ENCODE measurements around the gene TMEM115. TPM values are rescaled to one million over a fixed set of nuclear protein-coding genes. Genes with fewer than 3 reads are reported as not detected.

The TMEM115 gene, protein sequence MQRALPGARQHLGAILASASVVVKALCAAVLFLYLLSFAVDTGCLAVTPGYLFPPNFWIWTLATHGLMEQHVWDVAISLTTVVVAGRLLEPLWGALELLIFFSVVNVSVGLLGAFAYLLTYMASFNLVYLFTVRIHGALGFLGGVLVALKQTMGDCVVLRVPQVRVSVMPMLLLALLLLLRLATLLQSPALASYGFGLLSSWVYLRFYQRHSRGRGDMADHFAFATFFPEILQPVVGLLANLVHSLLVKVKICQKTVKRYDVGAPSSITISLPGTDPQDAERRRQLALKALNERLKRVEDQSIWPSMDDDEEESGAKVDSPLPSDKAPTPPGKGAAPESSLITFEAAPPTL
- 4.3 TPM for polyA plus RNA-seq (2012; ENCODE audit: missing spikeins)

DNA sequence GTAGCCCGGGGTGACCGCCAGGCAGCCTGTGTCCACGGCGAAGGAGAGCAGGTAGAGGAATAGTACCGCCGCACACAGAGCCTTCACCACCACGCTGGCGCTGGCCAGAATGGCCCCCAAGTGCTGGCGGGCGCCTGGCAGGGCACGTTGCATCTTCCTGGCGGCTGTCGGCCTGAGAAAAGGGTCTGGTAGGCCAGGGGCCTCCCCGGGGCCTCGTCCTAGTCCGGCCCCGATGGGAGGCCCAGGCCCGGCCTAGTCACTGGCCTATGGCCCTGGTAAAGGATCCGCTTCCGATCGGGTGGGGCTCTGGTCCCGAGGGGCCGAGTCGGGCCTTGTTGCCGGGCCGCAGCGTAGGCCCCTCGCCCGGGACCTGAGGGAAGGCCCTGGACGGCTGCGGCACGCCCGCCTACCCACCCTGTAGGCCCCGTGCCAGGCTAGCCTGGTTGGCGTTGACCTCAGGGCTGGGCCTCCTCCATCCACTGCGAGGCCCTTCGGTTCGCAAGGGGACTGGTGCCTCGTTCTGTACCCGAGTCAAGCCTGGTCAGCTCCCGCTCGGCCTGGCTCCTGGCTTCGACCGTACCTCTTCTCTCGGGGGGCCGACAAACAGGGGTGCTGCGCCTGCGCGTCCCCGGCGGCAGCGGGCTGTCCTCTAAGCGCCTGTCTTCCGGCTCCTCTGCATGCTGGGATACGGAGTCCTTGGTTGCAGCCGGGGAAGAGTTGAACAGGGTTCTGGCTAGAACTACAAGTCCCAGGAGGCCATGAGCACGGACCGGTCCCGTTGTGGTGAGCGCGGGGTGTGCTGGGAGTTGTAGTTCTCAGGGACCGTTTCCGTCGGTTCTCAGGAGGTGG, at the start of gene TMEM115:
TMEM115 (minus strand) TSS at position 611 of the 849 bp plus-strand sequence; CDS start at position 153, 458 bp downstream.
- FAIRE-seq (peak; percentile 99), DNase-seq (ENCODE audit: insufficient read length) (peak; percentile 99)
- TF ChIP-seq POLR2A (IDR thresholded peaks at IDR 0.05; ENCODE audit: low read depth, low read length) (peak; percentile 73; the same call in 1 of the 2 replicates), TAF1 (IDR thresholded peaks at IDR 0.05; ENCODE audit: borderline replicate concordance, low read depth, low read length) (no peak), POLR2AphosphoS5 (IDR thresholded peaks at IDR 0.05; ENCODE audit: low read depth, low read length) (peak; percentile 65; the same call in 1 of the 2 replicates)

DNA sequence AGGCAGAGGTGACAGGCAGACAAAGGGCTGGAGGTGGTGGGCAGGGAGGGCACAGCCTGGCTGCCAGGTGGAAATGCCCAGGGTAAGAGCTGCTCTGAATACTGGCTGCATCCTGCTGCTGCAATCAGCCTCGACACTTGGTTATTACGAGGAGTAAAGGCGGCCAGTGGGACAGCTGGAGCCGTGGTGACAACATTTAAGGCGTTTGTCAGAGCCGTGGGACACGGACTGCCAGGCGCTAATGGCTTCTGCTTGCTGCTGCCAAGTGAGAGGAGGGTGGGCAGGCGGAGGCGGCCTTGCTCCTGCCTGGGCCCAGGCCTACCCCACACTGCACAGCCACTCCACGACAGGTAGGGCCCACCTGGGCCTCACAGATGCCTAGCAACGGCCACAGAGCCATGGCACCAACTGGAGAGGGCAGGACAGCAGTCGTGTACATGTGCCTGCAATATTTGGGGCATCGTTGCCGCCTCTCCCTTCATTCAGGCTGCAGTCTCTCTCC, 49.2 kb upstream of the TMEM115 start:
- FAIRE-seq = no peak
- no peak for DNase-seq (ENCODE audit: insufficient read length)
- no peak for TF ChIP-seq TAF1 (IDR thresholded peaks at IDR 0.05; ENCODE audit: borderline replicate concordance, low read depth, low read length)
- no peak for TF ChIP-seq POLR2A (IDR thresholded peaks at IDR 0.05; ENCODE audit: low read depth, low read length)
- no peak for TF ChIP-seq POLR2AphosphoS5 (IDR thresholded peaks at IDR 0.05; ENCODE audit: low read depth, low read length)

DNA sequence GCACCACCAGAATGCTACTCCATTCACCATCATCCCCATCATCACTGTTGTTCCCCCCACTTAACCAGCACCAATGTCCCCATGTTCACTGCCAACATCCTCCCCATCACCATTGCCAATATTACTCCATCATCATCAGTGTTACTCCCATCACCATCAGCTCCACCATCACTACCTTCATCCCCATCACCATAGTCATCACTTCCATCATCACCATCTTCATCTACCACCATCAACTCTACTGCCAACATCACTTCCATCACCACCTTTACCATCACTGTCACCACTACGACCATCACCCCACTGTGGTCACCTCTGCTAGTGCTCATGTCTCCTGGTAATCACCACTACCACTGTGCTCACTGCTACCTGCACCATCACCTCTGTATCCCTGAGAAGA, 47.2 kb upstream of the TMEM115 start:
- TF ChIP-seq POLR2AphosphoS5 (IDR thresholded peaks at IDR 0.05; ENCODE audit: low read depth, low read length) (no peak), POLR2A (IDR thresholded peaks at IDR 0.05; ENCODE audit: low read depth, low read length) (no peak), TAF1 (IDR thresholded peaks at IDR 0.05; ENCODE audit: borderline replicate concordance, low read depth, low read length) (no peak)
- FAIRE-seq = no peak
- no peak for DNase-seq (ENCODE audit: insufficient read length)

DNA sequence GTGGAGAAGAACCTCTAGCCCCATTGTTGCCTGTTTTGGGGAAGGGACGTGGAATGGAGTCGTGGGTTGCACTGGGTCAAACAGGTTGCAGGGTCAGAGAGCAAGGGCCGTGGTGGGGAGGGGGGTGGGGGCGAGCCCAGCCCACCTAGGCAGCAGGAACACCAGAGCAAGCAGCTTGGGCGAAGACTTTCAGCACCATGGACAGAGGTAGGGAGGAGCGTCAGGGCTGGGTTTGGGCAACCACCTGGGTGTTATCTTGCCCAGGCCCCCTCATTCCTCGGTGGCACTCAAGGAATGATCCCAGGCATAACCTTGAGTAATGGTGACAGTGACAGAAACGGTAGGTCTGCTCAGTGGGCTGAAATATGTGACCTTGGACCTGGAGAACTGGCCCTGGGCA, 45.9 kb upstream of the TMEM115 start:
- no peak for FAIRE-seq
- TF ChIP-seq TAF1 (IDR thresholded peaks at IDR 0.05; ENCODE audit: borderline replicate concordance, low read depth, low read length) (no peak), POLR2AphosphoS5 (IDR thresholded peaks at IDR 0.05; ENCODE audit: low read depth, low read length) (no peak), POLR2A (IDR thresholded peaks at IDR 0.05; ENCODE audit: low read depth, low read length) (no peak)
- no peak for DNase-seq (ENCODE audit: insufficient read length)

DNA sequence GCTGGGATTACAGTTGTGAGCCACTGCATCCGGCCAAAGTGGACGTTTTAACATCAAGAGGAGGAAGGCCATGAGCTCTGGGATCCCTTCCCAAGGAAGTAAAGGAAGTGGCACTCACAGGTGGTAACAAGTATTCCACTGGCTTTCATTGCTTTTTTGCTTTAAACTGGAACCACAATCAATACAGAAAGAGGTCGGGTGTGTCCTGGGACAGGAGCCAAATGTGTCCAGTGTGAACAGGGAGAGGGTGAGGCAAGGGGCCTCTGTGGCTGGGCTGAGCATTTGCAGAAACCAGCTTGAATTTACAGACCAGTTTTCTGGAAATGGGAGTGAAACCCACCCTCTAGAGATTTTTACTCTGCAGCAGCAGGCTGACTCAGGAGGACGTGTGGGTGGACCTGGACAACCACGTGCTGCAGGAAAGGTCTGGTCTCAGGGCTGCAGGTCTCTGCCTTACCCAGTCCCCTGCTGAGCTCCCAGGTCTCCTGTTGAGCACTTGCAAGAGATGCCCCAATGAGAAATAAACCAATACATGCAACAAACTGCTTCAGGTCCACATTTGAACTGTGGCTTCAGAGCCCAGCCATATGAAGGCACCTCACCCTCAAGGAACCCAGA, 42.8 kb upstream of the TMEM115 start:
- no peak for FAIRE-seq
- DNase-seq (ENCODE audit: insufficient read length) = no peak
- TF ChIP-seq TAF1 (IDR thresholded peaks at IDR 0.05; ENCODE audit: borderline replicate concordance, low read depth, low read length) (no peak), POLR2AphosphoS5 (IDR thresholded peaks at IDR 0.05; ENCODE audit: low read depth, low read length) (no peak), POLR2A (IDR thresholded peaks at IDR 0.05; ENCODE audit: low read depth, low read length) (no peak)

DNA sequence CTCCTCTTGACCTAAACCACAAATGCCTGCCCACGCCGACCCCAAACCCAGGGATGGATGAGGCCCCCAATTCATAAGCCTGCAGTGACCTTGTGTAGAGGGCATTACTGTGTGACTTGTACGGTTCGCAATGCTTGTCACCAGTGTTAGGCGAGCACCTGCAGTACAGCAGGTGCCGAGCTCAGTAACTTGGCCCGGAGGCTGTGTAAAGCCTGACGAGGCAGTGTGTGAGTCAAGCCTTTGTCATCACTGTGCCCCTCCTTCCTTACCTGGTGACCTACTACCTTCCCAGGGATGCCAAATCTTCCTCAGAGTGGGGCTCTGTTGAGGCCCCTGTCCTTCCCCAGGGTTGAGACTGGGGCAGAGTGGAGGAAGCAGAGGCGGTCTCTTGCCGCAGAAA, 37.2 kb upstream of the TMEM115 start:
- no peak for FAIRE-seq
- no peak for DNase-seq (ENCODE audit: insufficient read length)
- TF ChIP-seq POLR2AphosphoS5 (IDR thresholded peaks at IDR 0.05; ENCODE audit: low read depth, low read length) (no peak), POLR2A (IDR thresholded peaks at IDR 0.05; ENCODE audit: low read depth, low read length) (no peak), TAF1 (IDR thresholded peaks at IDR 0.05; ENCODE audit: borderline replicate concordance, low read depth, low read length) (no peak)

DNA sequence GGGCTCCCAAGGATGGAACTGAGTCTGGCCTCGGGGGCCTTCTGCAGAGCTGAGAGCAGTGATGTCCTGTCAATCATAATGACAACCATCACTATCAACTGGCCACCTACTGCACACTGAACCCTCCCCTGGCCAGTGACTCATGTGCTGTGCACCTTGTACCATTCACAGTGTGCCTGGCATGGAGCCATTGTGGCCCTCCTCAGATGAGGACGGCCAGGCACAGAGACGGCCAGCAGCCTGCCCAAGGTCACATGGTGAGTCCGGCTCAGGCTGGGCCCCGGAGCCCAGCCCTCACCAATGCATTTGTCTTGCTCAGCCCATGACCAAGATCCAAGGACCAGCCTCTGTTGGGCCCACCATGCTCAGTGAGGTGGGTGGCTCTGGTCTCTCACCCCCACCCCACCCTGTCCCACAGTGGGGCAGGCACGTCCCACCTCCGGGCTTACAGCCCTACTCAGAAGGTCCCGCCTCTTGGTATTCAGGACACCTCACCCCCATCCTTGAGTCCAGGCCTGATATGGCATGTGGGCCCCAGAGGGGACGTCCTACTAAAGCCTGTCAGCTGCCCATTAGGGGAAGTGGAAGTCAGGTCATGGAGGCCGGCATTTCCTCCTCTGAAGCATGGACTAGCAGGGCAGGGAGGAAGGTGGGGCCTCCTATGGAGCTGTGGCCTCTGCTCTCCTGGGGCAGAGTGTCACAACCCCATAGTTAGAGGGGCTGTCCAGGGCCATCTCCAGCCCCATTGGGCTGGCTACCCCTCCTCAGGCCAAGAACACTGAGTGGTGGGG, 35.9 kb upstream of the TMEM115 start:
- FAIRE-seq (no peak), DNase-seq (ENCODE audit: insufficient read length) (no peak)
- TF ChIP-seq TAF1 (IDR thresholded peaks at IDR 0.05; ENCODE audit: borderline replicate concordance, low read depth, low read length) (no peak), POLR2AphosphoS5 (IDR thresholded peaks at IDR 0.05; ENCODE audit: low read depth, low read length) (no peak), POLR2A (IDR thresholded peaks at IDR 0.05; ENCODE audit: low read depth, low read length) (no peak)

DNA sequence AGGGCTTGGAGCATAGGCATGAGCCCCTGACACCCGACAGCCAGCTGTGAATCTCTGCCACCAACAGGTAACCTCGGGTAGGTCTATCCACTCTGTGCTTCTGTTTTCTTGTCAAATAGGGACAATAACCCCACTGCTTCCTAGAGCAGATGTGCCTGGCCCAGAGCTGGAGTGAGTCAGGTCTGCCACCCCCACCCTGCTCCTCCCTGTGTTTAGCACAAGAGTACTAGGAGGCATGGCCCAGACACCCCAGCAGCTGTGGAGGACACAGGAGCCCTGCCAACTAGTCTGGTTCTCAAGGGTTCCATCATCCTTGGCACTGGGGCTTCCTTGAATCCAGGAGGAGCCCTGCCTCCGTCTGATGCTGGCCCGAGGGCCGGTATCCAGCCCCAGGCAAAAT, 33.7 kb upstream of the TMEM115 start:
- no peak for TF ChIP-seq POLR2AphosphoS5 (IDR thresholded peaks at IDR 0.05; ENCODE audit: low read depth, low read length)
- no peak for TF ChIP-seq TAF1 (IDR thresholded peaks at IDR 0.05; ENCODE audit: borderline replicate concordance, low read depth, low read length)
- no peak for TF ChIP-seq POLR2A (IDR thresholded peaks at IDR 0.05; ENCODE audit: low read depth, low read length)

DNA sequence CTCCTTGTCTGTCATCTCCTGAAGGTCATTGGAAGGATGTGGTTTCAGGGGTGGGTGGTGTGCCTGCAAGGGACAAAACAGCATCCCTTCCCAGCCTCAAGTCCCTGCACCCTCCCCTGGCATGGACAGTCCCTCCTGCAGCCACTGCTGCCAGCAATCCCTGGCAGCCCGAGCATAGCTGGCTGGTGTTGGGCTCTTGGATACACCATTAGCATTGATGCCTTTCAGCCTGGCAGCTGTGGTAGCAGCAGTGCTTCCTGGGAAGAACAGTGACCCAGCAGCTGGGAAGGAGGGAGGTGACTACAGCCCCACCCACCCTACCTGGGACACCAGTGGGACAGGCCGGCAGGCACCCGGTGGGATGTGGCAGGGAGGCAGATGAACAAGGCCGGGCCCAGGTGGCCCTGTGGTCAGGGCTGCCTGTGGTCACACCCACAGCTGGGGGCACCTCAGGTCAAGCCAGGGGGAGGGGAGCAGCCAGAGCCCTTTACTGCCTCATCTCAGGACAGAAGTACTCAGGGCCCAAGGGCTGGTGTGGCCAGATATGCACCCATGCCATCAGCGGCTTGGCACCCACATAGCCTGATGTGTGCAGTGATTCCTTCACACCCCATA, 32.9 kb upstream of the TMEM115 start:
- DNase-seq (ENCODE audit: insufficient read length) = no peak
- TF ChIP-seq POLR2AphosphoS5 (IDR thresholded peaks at IDR 0.05; ENCODE audit: low read depth, low read length) = no peak
- TF ChIP-seq POLR2A (IDR thresholded peaks at IDR 0.05; ENCODE audit: low read depth, low read length) = no peak
- no peak for FAIRE-seq

More for the DNA sequence above, 33.7 kb upstream of the TMEM115 start:
- no peak for DNase-seq (ENCODE audit: insufficient read length)
- no peak for FAIRE-seq

DNA sequence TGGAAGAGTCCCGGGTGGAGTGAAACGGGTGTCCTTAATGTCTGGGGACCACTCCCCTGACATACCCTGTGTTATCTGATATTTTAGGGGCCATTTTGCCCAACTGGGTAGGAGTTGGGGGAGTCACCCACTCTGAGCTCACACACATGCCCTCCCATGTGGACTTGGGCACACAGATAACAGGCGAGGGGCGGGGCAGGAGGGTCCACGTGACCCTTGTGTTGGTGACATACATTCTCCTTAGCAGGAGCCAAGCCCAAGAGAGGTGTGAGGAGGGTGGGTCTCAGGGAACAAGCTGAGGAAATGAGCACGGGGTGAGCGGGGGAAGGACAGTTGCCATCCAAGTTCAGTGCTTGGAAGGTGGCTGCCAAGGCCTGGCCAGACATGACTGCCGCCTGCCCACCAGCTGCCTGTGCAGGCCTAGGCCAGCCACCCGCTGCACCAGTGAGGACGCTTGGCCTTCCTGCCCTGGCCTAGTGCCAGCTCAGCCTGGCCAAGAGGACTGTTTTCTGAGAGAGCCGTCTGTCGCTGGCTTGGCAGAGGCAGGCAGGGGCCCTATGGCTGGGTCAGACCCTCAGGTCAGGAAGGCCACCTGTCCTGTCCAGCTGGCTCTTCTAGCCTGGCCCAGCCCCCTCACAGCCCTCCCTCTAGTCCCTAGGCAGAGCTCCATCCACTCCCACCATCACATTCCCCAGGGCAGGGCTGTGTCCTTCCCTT, 31.3 kb upstream of the TMEM115 start:
- FAIRE-seq = no peak
- TF ChIP-seq POLR2A (IDR thresholded peaks at IDR 0.05; ENCODE audit: low read depth, low read length) = no peak
- no peak for TF ChIP-seq TAF1 (IDR thresholded peaks at IDR 0.05; ENCODE audit: borderline replicate concordance, low read depth, low read length)
- no peak for TF ChIP-seq POLR2AphosphoS5 (IDR thresholded peaks at IDR 0.05; ENCODE audit: low read depth, low read length)

More for the DNA sequence above, 31.3 kb upstream of the TMEM115 start:
- DNase-seq (ENCODE audit: insufficient read length) = no peak
